Left lung (tissue), 14 donors: ENCODE measurements around the gene CHCHD3. TPM values are rescaled to one million over a fixed set of nuclear protein-coding genes. Genes with fewer than 3 reads are reported as not detected.

Experiments
- ATAC-seq: fragments of 200-7000 bp; cut with Tn5 transposase; one replicate; pipeline ENCODE4 v1.9.1; 2020; ENCODE audit warnings: moderate library complexity
- DNase-seq, 4 donors: peaks; one replicate each; pipeline ENCODE4 v3.0.0-alpha.2; 2013 to 2020
- H3K27ac ChIP-seq, 2 donors: fragments of 200-600 bp; sonication (generic) in 1 of 2; one replicate each; pipeline versions ENCODE4 v1.5.0 to v1.8.0; 2020 to 2021
- H3K27me3 ChIP-seq, 2 donors: fragments of 200-600 bp; sonication (generic) in 1 of 2; one replicate each; pipeline versions ENCODE4 v1.5.0 to v1.8.0; 2020 to 2021
- H3K36me3 ChIP-seq, 2 donors: fragments of 200-600 bp; sonication (generic) in 1 of 2; one replicate each; pipeline versions ENCODE4 v1.5.0 to v1.8.0; 2020 to 2021
- H3K4me1 ChIP-seq, 2 donors: fragments of 200-600 bp; one replicate each; pipeline ENCODE4 v1.8.0; 2021
- H3K4me3 ChIP-seq, 2 donors: fragments of 200-600 bp; sonication (generic) in 1 of 2; one replicate each; pipeline versions ENCODE4 v1.5.0 to v1.8.0; 2020 to 2021; ENCODE audit warnings: mild to moderate bottlenecking in 1 of 2
- H3K9me3 ChIP-seq, 2 donors: fragments of 200-600 bp; sonication (generic) in 1 of 2; one replicate each; pipeline versions ENCODE4 v1.5.0 to v1.8.0; 2020 to 2021
- intact Hi-C, 2 donors: fragments of 100-400 bp; cut with DNase I; formaldehyde crosslinking; loops; one replicate each; pipeline versions ENCODE4 v1.11.2 to v1.14.2; 2022
- long read RNA-seq, 12 donors: library from polyadenylated mRNA in 2 of 12; unstranded in 2 of 12; transcript quantifications; one replicate each; pipeline ENCODE4 v2.0.0 and lab custom pipeline, GENCODE V29; 2019 to 2026
- polyA plus RNA-seq, 6 donors: library from polyadenylated mRNA; unstranded; fragments of 120-200 nt; gene quantifications; one replicate each; pipeline ENCODE4 v1.2.1, GENCODE V29; 2013; ENCODE audit not compliant: insufficient read length in 6 of 6
- total RNA-seq, 2 donors: library from RNA; stranded (reverse); fragmentation: NEBNext Ultra II Directional; extraction: Animal tissue kit (Norgen Biotek cat#: 25700); gene quantifications; one replicate each; pipeline ENCODE4 v1.2.1, GENCODE V29; 2021
- TF ChIP-seq, protein P1 (sequence below), 2 donors: fragments of 200-600 bp; sonication (generic) in 1 of 2; IDR thresholded peaks; one replicate each; pipeline versions ENCODE4 v1.5.0 to v1.8.0; 2021; ENCODE audit warnings: antibody characterized with exemption in 2 of 2
- donor health status: DM: no; HTN: yes; CAD: no.
- donor health status: DM: no; HTN: no; CAD: no.

The CHCHD3 gene
- total RNA-seq (10 to 100 TPM; 45.4 to 57.7 TPM), polyA plus RNA-seq (10 to 100 TPM; 48.1 to 58.9 (median 54.5) TPM)
- long read RNA-seq, donor 1, transcript CHCHD3-201 (8 exons, 1,598 nt) = major isoform, 31 of 60 reads
- long read RNA-seq, donor 1, partial matches to known transcripts = 29 of 60 reads
- long read RNA-seq, donor 1, other reads (novel, unspliced or antisense) = 0 of 60 reads
- long read RNA-seq, donor 2, transcript CHCHD3-201 (8 exons, 1,598 nt) = major isoform, 27 of 37 reads
- long read RNA-seq, donor 2, partial matches to known transcripts = 10 of 37 reads
- long read RNA-seq, donor 2, other reads (novel, unspliced or antisense) = 0 of 37 reads
- long read RNA-seq, donor 3, transcript CHCHD3-201 (8 exons, 1,598 nt) = major isoform, 19 of 28 reads
- long read RNA-seq, donor 3, partial matches to known transcripts = 8 of 28 reads
- long read RNA-seq, donor 3, other reads (novel, unspliced or antisense) = 0 of 28 reads
- long read RNA-seq, donor 4, transcript CHCHD3-201 (8 exons, 1,598 nt) = major isoform, 52 of 63 reads
- long read RNA-seq, donor 4, partial matches to known transcripts = 4 of 63 reads
- long read RNA-seq, donor 4, other reads (novel, unspliced or antisense) = 7 of 63 reads
- long read RNA-seq, donor 5, transcript CHCHD3-201 (8 exons, 1,598 nt) = major isoform, 13 of 13 reads
- long read RNA-seq, donor 5, partial matches to known transcripts = 0 of 13 reads
- long read RNA-seq, donor 5, other reads (novel, unspliced or antisense) = 0 of 13 reads
- long read RNA-seq, donor 6, transcript CHCHD3-201 (8 exons, 1,598 nt) = major isoform, 19 of 26 reads
- long read RNA-seq, donor 6, partial matches to known transcripts = 7 of 26 reads
- long read RNA-seq, donor 6, other reads (novel, unspliced or antisense) = 0 of 26 reads
- long read RNA-seq, donor 7, transcript CHCHD3-201 (8 exons, 1,598 nt) = major isoform, 12 of 12 reads
- long read RNA-seq, donor 7, partial matches to known transcripts = 0 of 12 reads
- long read RNA-seq, donor 7, other reads (novel, unspliced or antisense) = 0 of 12 reads
- long read RNA-seq, donor 8, transcript CHCHD3-201 (8 exons, 1,598 nt) = major isoform, 19 of 24 reads
- long read RNA-seq, donor 8, partial matches to known transcripts = 5 of 24 reads
- long read RNA-seq, donor 8, other reads (novel, unspliced or antisense) = 0 of 24 reads
- long read RNA-seq, donor 9 = 0 reads
- long read RNA-seq, donor 10, transcript CHCHD3-201 (8 exons, 1,598 nt) = major isoform, 70 of 76 reads
- long read RNA-seq, donor 10, partial matches to known transcripts = 1 of 76 reads
- long read RNA-seq, donor 10, other reads (novel, unspliced or antisense) = 5 of 76 reads
- long read RNA-seq, donor 11, transcript CHCHD3-201 (8 exons, 1,598 nt) = major isoform, 13 of 84 reads
- long read RNA-seq, donor 11, partial matches to known transcripts = 56 of 84 reads
- long read RNA-seq, donor 11, other reads (novel, unspliced or antisense) = 13 of 84 reads
- long read RNA-seq, donor 12, transcript CHCHD3-201 (8 exons, 1,598 nt) = major isoform, 15 of 22 reads
- long read RNA-seq, donor 12, partial matches to known transcripts = 7 of 22 reads
- long read RNA-seq, donor 12, other reads (novel, unspliced or antisense) = 0 of 22 reads

DNA sequence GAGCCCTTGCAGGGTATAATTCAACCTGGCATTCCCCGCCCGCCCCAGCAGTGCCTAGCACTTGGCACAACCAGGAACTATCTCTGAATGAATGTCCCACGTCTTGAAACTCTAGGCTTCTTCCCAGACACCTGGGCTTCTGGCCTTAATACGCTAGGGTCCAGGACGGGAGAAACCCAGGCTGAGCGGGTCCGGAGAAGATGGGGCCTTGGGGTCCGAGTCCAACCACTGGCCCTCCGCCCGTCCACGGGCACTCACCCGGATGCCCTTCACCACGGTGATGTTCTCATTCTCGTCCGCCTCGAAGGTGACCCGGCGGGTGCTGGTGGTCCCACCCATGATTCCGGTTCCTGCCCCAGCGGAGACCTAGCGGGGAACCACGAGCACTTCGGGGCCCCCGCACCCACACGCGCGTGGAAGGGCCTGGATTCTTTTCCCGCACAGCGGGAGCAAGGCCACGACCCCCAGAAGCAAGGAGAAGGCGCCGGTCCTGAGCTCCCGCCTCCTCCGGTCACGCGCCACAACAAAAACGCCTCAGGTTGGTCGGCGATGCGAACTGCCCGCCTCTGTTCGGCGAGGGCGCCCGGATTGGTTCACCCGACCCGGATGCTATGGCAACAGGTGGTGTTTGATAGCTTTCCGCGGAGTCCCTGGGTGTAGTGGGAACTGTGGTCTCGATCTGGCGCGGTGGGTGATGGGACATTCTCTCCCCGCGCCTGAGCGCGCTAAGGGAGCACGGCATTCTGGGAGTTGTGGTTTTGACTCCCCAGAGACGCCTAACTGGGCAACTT is at the start of gene CHCHD3:
TSS of gene CHCHD3 (minus strand) at position 492 of the 791 bp plus-strand sequence. CDS start at position 339, 153 bp downstream.
- peak within 1 kb of the TSS; percentile 68 to 79 for H3K27ac ChIP-seq
- no peaks in the 10 kb centered on the region for H3K36me3 ChIP-seq
- peak within 1 kb of the TSS; percentile 63 to 77 for H3K4me3 ChIP-seq
- no peaks in the 10 kb centered on the region for H3K9me3 ChIP-seq
- DNase-seq = peak; percentile 93 to 98 (median 98)
- H3K4me1 ChIP-seq = peaks cover 9 to 19% of the 10 kb centered on the region in 2 donors
- TF ChIP-seq, protein P1, sequence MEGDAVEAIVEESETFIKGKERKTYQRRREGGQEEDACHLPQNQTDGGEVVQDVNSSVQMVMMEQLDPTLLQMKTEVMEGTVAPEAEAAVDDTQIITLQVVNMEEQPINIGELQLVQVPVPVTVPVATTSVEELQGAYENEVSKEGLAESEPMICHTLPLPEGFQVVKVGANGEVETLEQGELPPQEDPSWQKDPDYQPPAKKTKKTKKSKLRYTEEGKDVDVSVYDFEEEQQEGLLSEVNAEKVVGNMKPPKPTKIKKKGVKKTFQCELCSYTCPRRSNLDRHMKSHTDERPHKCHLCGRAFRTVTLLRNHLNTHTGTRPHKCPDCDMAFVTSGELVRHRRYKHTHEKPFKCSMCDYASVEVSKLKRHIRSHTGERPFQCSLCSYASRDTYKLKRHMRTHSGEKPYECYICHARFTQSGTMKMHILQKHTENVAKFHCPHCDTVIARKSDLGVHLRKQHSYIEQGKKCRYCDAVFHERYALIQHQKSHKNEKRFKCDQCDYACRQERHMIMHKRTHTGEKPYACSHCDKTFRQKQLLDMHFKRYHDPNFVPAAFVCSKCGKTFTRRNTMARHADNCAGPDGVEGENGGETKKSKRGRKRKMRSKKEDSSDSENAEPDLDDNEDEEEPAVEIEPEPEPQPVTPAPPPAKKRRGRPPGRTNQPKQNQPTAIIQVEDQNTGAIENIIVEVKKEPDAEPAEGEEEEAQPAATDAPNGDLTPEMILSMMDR (IDR thresholded peaks at IDR 0.05) = no peak
- peak; percentile 100 for ATAC-seq
- intact Hi-C loops = no loop called here
- no peaks in the 10 kb centered on the region for H3K27me3 ChIP-seq

DNA sequence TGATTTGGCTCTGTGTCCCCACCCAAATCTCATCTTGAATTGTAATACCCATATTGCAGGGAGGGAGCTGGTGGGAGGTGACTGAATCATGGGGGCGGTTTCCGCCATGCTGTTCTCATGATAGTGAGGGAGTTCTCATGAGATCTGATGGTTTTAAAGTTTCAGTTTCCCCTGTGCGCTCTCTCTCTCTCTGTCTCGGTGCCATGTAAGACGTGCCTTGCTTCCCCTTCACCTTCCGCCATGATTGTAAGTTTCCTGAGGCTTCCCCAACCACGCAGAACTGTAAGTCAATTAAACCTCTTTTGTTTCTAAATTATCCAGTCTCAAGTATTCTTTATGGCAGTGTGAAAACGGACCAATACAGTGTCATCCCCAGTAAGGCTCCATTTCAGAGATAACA is 48.3 kb upstream of the CHCHD3 start:
- Histone ChIP-seq H3K9me3 (no peaks in the 10 kb centered on the region), H3K27me3 (no peaks in the 10 kb centered on the region), H3K27ac (no peak overlapping the region), H3K36me3 (no peaks in the 10 kb centered on the region), H3K4me1 (no peaks in the 10 kb centered on the region), H3K4me3 (no peak overlapping the region)
- TF ChIP-seq, protein P1 (IDR thresholded peaks at IDR 0.05) = no peak
- DNase-seq (no peak), ATAC-seq (no peak)
- intact Hi-C loops = no loop called here

DNA sequence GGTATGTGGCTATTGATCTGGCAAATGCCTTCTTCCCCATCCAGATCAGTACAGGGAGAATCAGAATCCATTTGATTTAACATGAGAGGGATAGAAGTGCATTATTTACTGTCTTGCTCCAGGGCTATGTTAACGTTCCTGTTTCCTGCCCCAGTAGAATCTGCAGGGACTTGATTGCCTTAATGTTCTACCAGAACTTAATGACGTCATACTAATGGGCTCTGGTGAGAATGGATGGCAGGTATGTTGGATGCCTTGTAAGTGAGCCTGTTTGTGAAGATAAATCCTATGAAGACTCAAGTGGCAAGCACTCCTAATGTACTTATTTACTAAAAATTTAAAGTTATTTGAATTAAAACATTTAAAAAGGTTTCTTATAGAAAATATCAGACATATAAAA is 44.5 kb upstream of the CHCHD3 start:
- intact Hi-C loops = no loop called here
- Histone ChIP-seq H3K27ac (no peak overlapping the region), H3K4me1 (no peaks in the 10 kb centered on the region), H3K27me3 (no peaks in the 10 kb centered on the region), H3K36me3 (no peaks in the 10 kb centered on the region), H3K9me3 (no peaks in the 10 kb centered on the region), H3K4me3 (no peak overlapping the region)
- no peak for DNase-seq
- no peak for ATAC-seq
- TF ChIP-seq, protein P1 (IDR thresholded peaks at IDR 0.05) = no peak

GRCh38 chr7:133124974-133125373 is 43.1 kb upstream of the CHCHD3 start:
- no peak for DNase-seq
- intact Hi-C loops = no loop called here
- Histone ChIP-seq H3K27ac (no peak overlapping the region), H3K27me3 (no peaks in the 10 kb centered on the region), H3K36me3 (no peaks in the 10 kb centered on the region), H3K9me3 (no peaks in the 10 kb centered on the region), H3K4me1 (no peaks in the 10 kb centered on the region), H3K4me3 (no peak overlapping the region)
- TF ChIP-seq, protein P1 (IDR thresholded peaks at IDR 0.05) = no peak
- no peak for ATAC-seq
